ENCODE results near the gene OTOGL.
"Not testable (repeated sequence)": the region's sequence is repeated elsewhere in the genome, so short reads cannot be mapped to it uniquely, and the experiment has no call there.

Gene OTOGL

DNA sequence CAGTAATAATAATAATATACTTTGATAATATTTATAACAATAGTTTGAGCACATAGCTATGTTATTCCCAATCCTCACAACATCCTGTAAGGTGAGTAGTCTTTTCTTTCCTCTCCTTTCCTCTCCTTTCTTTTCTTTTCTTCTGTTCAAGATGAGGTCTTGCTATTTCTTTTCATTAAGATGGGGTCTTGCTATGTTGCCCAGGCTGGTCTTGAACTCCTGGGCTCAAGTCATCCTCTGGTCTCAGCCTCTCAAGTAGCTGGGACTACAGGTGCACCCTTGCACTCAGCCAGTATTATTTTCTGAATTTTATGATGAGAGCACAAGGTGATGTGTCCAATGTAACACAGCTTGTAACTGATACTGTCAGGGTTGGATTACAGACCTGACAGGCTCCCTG lies 134.6 kb downstream of the OTOGL start:
- no peak for DNase-seq

DNA sequence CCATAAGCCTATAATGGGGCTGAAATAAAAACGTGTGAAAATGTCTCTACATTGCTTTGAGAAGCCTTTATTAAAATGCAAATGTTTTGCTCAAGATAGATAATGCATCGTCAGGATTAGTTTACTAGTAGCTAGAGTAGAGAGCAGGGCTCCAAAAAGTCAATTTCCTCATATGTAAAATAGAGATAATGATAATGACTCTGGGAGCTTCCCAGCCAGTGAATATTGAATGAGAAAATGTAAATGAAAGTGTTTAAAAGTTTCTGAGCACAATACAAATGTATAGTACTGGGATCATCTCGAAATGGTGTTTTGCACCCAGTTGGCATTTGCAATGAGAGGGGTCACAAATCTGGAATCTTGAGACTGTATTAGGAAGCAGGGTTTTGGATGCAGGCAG lies 135.3 kb downstream of the OTOGL start:
- no peak for DNase-seq

DNA sequence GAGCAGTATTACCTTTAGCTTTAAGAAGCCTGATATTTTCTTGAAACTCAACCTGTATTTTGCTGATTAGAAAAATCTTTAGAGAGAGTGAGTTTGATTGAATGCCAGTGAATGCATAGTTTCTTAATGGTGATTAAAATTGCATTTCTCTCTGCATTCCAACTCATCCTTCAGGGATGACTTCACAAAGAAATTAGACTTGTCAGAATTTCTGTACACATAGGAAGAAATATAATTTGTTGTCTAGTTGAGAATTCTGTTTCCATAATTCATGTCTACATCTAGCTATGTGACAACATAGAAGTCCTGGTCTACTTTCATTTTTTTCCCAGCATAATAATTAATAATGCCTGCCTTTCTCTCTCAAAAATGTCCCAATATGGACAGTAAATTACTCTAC lies 136.6 kb downstream of the OTOGL start:
- no peak for DNase-seq

DNA sequence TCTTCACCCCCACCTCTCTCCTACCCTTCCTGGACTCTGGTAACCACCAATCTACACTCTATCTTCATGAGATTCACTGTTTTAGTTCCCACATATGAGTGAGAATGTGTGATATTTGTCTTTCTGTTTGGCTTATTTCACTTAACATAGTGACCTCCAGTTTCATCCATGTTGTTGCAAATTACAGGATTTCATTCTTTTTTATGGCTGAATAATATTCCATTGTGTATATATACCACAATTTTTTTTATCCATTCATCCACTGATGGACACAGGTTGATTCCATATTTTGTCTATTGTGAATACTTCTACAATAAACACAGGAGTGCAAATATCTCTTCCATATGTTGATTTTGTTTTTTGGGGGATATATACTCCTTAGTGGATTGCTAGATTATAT lies 140.5 kb downstream of the OTOGL start:
- no peak for DNase-seq

DNA sequence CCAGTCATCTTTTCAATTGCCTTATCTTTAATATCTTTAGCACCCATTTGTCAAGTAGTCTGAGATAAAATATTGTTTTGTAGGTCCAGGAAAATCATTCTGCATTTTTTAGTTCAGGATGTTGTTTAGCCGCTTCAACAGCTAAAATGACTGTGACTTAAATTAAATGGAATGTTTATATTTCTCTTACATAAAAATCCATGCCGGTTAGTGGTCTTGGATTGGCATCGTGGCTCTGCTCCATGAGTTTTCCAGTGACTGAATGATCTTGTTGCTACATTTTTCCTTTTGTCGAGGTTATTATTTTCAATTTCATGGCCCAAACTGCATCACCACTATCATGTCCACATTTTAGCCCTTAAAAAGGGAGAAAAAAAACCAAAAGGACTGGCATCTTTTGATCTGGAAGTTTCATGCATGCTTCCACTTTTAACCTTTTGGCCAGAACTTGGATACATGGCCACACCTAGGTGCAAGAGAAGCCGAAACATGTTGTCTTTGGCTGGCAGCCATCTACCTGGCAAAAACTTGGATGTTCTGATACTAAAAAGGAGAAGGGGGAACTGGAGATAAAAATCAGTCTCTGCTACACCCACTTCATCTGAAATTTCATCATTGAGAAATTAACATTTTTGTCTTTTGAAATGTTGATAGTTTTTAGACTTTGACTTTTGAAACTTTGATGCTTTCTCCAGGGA lies 142.4 kb downstream of the OTOGL start:
- DNase-seq, result no peak

DNA sequence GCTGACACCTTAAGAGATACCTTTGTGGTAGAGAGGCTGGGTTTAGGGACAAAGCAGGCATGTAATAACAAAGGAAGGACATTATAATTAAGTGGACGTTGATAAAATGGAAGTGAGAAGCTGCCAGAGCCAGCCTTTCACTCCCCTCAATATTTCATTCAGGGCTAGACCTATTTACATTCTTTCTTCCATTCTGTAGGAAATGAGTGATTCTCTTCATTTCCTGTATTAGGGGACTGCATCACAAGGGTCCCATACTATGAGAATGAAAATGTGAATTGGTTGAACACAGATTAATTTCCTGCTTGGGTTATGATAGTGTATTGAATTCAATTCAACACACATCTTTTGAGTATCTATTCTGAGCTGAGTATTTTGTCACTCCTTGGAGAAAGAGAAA lies 143.0 kb downstream of the OTOGL start:
- DNase-seq, result no peak

DNA sequence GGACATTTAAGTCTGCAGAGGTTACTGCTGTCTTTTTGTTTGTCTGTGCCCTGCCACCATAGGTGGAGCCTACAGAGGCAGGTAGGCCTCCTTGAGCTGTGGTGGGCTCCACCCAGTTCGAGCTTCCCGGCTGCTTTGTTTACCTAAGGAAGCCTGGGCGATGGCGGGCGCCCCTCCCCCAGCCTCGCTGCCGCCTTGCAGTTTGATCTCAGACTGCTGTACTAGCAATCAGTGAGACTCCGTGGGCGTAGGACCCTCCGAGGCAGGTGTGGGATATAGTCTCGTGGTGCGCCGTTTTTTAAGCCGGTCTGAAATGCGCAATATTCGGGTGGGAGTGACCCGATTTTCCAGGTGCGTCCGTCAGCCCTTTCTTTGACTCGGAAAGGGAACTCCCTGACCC lies 150.2 kb downstream of the OTOGL start:
- not testable (repeated sequence) for DNase-seq

DNA sequence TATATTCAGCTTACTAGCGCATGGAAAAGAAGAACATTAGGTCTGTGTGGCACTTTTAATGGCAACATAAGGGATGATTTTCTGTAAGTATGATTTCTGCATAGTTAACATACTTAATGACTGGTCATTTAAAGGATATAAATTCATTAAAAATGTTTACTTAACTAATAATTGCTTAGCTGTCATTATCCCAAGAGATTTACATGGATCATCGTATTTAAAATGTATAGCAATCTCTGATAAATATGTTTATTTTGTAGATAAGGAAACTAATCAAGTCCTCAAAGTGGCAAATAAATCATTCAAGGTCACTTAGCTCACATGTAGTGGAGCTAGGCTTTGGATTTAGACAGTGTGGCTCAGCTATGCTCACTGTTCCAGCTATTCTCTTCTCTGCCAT lies 158.6 kb downstream of the OTOGL start:
- DNase-seq, result no peak

DNA sequence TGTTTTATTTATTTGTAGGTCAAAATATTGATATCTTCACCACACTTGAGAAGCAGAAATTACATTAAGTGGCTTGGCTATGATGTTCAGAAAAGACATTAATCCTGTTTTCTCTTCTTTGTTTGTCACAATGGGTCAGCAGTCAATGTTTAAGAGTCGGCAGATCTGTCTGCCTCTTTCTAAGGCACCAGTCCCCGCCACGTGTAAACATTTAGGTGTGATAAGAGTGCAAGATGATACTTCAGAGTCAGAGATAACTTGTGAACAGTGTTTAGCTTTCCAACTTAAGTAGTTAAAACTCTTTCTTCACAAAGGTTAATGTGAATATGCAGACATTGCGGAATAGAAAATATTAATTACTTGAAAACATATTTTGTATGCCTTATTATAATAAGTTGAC lies 160.9 kb downstream of the OTOGL start:
- no peak for DNase-seq

DNA sequence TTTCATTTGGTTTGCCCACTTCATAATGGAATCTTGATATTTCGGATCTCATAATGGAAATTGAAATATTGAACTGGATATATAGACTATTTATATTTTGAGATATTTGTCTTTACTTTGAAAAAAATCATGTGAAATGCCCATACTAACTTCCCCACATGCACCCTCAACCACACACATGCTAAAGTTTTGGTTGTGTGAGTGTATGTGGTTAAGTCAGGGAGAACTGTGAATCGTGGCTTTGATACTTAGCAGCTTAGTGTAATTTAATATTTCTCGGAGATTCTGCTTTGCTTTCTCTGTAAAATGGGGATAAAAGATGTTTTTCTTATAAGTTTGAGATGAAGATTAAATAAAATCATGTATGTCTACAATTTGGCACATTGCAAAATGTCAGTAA lies 162.1 kb downstream of the OTOGL start:
- no peak for DNase-seq

DNA sequence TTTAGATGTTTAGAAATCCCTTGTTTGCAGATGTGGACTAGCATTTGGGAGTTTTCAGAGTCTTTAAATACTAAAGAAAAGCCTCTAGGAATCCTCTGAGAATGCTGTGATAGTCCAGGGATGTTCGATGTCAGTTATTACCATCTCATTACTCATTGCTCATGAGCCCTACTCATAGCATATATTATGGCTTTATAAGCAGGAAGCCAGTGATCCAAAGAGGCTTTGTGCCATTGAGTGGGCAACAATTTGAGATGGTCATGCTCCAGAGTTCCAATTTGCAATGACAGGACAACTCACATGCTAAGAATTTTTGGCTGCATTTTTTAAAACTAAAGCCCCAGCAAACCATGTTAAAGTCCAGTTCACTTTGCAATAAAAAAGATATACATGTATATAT lies 163.0 kb downstream of the OTOGL start:
- no peak for DNase-seq

DNA sequence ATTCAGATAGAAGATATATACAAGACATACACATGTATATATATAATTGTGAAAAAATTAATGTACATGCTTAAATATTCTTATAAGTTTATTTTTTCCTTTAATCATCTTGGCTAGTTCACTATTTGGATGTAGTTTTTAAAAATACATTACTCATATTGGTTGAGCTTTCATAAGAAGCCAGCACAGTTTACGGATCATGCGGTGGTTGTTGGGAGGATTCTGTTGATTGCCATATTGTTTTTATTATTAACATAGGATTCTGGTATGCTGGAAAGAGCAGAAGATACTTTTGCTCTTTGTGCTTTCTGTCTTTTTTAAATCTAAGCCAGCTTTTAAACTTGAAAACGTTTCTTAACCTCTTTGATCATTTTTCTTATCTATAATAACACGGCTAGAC lies 163.4 kb downstream of the OTOGL start:
- DNase-seq, result no peak

DNA sequence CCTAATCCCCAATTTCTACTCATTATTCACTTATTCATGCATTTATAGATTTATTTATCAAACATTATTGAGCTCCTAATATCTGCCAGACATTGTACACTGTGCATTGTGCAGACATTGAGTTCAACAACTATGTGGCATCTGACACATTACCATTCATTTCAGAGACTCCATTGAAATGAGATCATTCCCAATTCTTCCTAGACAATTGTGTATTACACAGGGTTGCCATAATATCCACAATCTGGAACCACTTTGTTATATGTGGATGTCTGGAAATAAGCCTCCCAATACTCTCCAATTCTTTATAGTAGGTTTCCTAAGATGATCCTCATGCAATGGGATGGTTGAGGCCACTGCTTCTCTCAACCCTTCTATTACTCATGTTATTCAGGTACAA lies 165.0 kb downstream of the OTOGL start:
- DNase-seq, result no peak

DNA sequence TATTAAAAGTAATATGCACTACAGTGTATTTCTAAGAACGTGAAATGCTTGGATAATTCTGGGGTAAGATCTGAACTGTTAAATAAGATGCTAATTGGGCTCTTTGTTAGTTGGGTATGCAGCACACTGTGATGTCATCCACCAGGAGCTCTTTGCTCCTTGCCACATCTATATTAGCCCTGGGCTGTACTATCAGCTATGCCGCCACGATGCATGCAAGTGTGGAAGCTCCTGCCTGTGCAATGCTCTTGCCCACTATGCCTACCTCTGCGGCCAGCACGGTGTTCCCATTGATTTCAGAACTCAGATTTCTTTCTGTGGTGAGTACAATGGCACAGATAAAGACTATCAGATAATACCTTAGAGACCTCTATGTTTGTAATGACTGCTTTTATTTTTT lies 165.6 kb downstream of the OTOGL start:
- DNase-seq, result no peak

DNA sequence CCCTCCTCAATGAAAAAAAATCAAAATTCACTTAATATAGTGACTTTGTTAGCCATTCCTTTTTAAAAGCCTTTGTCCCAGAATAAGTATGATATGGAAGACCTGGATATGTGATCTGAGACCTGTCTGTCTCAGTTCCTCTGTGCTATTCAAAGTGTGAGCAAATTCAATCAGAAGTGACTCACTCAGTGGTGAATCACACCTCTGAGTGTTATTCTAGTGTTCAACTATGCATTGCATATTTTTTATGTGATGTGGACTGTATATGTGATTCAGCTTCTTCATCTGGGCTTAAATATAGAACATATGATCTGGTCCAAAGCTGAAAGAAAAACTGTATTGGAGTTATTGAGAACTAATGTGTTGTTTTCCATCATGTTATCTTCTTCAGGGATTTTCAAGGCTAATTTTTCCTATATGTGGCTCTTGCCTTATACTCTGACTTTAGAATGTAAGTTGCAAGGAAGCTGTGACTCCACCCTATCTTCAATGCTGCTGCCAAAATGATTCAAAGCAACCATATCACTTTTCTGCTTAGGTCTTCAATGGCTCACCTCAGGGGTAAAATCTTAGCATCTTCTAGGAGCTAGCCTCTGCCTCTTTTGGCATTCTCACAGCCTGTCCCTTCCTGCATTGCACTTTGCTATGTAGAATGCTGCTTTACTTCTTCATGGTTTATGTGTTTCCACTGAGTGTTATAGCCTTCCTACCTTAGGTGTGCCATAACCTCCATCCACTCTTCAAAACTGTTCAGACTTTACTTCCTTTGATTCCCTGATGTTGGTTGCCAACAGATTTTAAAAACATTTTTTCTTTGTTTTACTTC lies 169.8 kb downstream of the OTOGL start:
- DNase-seq, result no peak

DNA sequence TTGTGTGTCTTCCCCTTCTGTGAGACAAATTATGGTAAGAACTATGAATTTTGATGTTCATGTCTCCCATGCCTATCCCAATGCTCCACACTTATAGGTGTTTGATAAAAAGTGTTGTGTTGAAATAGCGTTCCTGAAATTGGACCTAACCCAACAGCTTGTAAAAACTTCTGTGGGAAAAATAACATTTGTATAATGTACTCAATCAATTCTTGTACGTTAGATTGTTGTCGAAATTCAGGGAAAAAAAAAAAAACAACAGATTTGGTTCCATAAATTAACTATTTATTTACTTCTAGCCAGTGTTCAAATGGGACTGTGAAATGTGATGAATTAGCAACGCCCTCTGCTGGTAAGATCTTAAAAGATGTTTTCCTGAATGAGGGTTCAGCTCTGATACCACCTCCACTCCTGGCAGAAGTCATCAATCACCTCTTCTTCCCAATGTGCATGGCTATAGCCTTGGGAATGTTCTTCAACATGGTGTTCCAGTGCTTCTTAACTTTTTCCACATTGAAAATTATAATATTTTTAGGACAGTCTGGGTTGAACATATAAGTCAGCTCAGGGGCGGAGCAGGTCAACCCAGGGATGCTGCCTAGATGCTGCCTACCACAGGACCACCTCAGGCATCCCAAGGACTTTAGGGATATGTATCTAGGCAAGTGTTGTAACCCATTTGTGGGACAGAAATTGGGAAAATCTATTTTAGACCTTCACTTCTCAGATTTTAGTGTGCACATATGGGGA lies 170.6 kb downstream of the OTOGL start:
- no peak for DNase-seq

DNA sequence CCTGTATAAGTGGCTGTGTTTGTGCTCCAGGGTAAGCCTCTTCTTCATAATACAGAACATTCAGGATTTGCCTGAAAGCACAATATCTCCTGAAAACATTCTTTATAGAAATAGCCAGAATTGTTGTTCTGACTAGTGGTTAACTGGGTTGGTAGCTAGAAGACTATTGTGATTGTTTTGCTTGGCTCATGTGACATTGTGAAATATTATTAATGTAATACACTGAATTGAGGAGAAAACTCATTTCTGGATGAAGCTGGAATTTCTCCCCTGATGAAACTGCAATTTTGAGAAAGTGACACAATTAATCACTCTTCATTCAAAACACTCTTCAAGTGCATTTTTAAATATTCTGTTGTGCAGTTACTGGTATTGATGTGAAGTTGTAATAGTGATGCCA lies 172.4 kb downstream of the OTOGL start:
- no peak for DNase-seq

DNA sequence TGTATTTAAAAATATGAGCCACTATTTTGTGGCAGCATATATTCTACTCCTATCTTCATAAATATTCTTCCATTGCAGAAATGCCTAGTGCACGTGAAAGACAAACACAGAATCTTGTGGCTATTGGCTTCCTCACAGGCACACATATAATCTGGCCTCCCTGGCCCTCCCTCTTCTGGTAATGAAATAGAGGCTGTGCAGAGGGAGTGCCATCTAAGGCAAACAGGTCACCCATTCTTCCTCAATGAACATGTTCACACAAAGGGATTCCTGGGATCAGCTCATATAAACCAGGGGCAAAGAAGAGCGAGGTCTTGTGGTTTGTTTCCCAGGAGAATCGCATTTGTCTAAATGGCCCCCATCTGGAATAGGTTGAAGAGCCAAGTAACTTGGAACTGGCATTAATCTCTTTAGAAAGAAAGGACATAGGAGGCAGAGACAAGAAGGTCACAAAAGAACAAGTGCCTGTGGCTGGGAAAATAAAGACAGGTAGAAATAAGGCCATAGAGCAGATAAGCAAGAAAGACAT lies 173.1 kb downstream of the OTOGL start:
- no peak for DNase-seq

DNA sequence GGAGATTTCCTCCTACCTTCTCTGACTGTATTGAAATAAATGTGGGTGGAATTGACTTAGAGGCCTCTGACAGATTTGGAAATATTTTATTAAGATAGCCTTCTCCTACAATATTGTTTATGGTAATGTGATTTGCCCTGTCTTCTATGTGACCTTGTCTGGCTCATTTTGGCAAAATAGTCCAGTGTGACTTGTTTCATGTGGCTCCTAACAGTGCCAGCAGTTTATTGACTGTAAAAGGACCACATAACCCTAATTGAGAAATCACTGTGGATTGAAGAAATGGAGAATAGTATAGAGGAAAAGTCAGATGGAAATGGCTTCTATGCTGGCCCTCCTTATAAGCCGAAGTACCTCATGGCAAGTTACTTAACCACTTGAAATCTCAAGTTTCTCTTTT lies 173.8 kb downstream of the OTOGL start:
- DNase-seq, result no peak

DNA sequence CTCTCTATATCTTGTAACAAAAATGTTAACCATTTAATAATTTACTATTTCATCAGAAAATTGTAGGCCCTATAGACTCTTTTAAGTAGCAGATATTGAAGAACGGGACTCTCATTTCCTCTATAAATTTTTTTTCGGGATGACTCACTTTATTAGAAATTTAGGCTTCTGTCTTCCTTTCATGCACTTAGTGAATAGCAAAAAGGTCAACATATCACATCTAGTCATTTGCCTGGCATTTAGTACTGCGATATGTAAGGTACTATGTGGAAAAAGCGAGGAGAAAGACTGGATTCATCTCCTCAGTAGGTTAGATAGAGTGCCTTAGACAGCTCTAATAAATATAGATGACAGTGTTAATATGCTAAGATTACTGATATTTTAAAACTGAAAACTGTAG lies 178.4 kb downstream of the OTOGL start:
- no peak for DNase-seq

DNA sequence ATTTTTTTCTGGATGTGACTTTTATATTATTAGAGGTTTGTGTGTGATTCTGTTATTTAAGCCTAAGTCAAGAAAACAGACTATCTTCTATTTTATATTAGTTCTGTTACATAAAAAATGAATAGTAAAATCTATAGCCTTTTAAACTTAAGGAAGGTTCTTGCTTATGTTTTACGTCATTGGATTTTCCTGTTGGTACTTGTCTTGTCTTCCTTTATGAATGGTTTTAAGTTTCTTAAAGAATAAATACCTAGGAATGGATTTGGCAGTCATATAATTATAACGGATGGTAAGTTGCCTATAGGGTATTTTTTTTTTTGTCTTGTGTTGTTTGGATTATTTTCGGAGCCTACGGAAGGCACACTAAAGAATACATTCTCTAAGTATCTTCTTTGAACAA lies 182.9 kb downstream of the OTOGL start:
- DNase-seq, result no peak

DNA sequence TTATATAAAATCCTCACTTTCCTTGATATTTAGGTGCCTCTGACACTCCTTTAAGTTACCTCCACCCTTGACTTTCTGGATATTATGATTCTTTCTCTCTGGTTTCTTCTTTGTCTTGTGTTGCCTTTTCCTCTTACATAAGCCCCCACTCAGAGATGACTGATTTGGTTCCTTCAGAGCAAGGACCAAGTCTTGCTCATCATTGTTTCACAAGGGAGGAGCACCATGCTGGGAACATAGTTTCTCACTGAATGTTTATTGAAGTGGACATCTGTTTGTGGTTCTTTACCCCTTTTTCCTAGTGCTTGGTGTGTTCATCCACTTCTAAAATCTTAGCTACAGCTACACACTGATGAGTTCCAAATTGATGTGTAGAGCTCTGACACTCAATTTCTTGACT lies 183.4 kb downstream of the OTOGL start:
- DNase-seq, result no peak

DNA sequence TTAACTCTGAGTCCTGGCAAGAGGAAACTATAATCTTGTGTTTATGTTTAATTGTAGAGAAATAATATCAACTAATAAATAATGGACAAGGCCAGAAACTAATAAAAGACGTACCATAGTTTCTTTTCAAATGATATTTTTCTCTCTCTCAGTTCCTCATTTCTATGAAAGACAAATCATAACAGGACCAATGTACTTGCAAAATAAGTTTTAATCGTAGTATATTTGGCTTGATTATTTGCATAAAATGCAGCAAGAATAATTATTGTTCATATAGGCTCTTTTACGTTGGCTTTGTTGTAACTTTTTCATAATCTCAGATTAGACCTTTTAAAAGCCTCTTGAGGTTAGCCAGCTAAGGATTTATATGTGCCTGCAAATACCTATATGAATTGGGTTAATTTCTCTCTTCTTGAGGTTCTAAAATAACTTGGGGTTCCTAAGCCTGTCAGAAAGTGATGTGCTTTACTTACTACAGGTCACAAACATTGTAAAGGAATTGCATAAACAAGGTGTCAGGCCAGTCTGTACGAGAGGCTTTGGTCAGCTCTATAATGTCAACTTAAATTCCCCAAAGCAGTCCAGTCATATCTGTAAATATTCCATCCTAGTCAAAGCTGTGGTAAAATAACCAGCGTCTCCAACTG lies 191.9 kb downstream of the OTOGL start:
- DNase-seq, result no peak
